IPS-15b (cell line): Measurements from ENCODE around the gene MEG3.

ENCODE experiments used
- H3K27me3 ChIP-seq: one replicate; pipeline ENCODE4 v1.6.1; 2013; ENCODE audit warnings: low read length; ENCODE audit not compliant: control insufficient read depth, insufficient read depth
- H3K36me3 ChIP-seq: one replicate; pipeline ENCODE4 v1.6.1; 2013; ENCODE audit warnings: low read length; ENCODE audit not compliant: control insufficient read depth, insufficient read depth
- H3K4me1 ChIP-seq: one replicate; pipeline ENCODE4 v1.6.1; 2013; ENCODE audit warnings: mild to moderate bottlenecking, low read length; ENCODE audit not compliant: control insufficient read depth, insufficient read depth
- H3K4me3 ChIP-seq: one replicate; pipeline ENCODE4 v1.5.1; 2013; ENCODE audit warnings: low read depth, low read length
- H3K9ac ChIP-seq: one replicate; pipeline ENCODE4 v1.6.1; 2013; ENCODE audit warnings: low read depth, mild to moderate bottlenecking, low read length
- H3K9me3 ChIP-seq: one replicate; pipeline ENCODE4 v1.6.1; 2013; ENCODE audit warnings: mild to moderate bottlenecking, low read length; ENCODE audit not compliant: control insufficient read depth, insufficient read depth

The MEG3 gene

GRCh38 chr14:100857923-100858837 is 32.3 kb downstream of the MEG3 start:
- no peak overlapping the region for H3K9ac ChIP-seq
- H3K4me1 ChIP-seq, result no peaks in the 10 kb centered on the region
- H3K9me3 ChIP-seq, result no peaks in the 10 kb centered on the region
- no peaks in the 10 kb centered on the region for H3K36me3 ChIP-seq
- H3K4me3 ChIP-seq, result no peak overlapping the region
- H3K27me3 ChIP-seq, result no peaks in the 10 kb centered on the region

- H3K4me3 ChIP-seq, result no peak overlapping the region
- H3K36me3 ChIP-seq, result no peaks in the 10 kb centered on the region
- H3K4me1 ChIP-seq, result no peaks in the 10 kb centered on the region
- H3K27me3 ChIP-seq, result no peaks in the 10 kb centered on the region
- no peak overlapping the region for H3K9ac ChIP-seq
- no peaks in the 10 kb centered on the region for H3K9me3 ChIP-seq
These were observed 32.9 kb downstream of the MEG3 start for GRCh38 chr14:100858838-100859220.

GRCh38 chr14:100859781-100860180 is 33.9 kb downstream of the MEG3 start:
- no peaks in the 10 kb centered on the region for H3K9me3 ChIP-seq
- no peaks in the 10 kb centered on the region for H3K36me3 ChIP-seq
- no peaks in the 10 kb centered on the region for H3K27me3 ChIP-seq
- H3K4me1 ChIP-seq, result no peaks in the 10 kb centered on the region
- no peak overlapping the region for H3K9ac ChIP-seq
- H3K4me3 ChIP-seq, result no peak overlapping the region

GRCh38 chr14:100860556-100861187 is 34.8 kb downstream of the MEG3 start:
- Histone ChIP-seq H3K4me3 (no peak overlapping the region), H3K36me3 (no peaks in the 10 kb centered on the region)

GRCh38 chr14:100861188-100861936 is 35.4 kb downstream of the MEG3 start:
- H3K9ac ChIP-seq, result no peak overlapping the region
- no peaks in the 10 kb centered on the region for H3K9me3 ChIP-seq
- no peaks in the 10 kb centered on the region for H3K36me3 ChIP-seq
- H3K4me3 ChIP-seq, result no peak overlapping the region
- H3K4me1 ChIP-seq, result no peaks in the 10 kb centered on the region
- no peaks in the 10 kb centered on the region for H3K27me3 ChIP-seq

More at GRCh38 chr14:100860556-100861187, 34.8 kb downstream of the MEG3 start:
- Histone ChIP-seq H3K9ac (no peak overlapping the region), H3K27me3 (no peaks in the 10 kb centered on the region), H3K4me1 (no peaks in the 10 kb centered on the region), H3K9me3 (no peaks in the 10 kb centered on the region)

GRCh38 chr14:100861937-100862247 is 36.0 kb downstream of the MEG3 start:
- no peaks in the 10 kb centered on the region for H3K9me3 ChIP-seq
- no peak overlapping the region for H3K9ac ChIP-seq
- H3K4me1 ChIP-seq, result no peaks in the 10 kb centered on the region
- H3K27me3 ChIP-seq, result no peaks in the 10 kb centered on the region
- no peak overlapping the region for H3K4me3 ChIP-seq
- no peaks in the 10 kb centered on the region for H3K36me3 ChIP-seq

GRCh38 chr14:100862277-100862676 is 36.4 kb downstream of the MEG3 start:
- H3K4me3 ChIP-seq, result no peak overlapping the region
- no peaks in the 10 kb centered on the region for H3K4me1 ChIP-seq
- no peak overlapping the region for H3K9ac ChIP-seq
- H3K9me3 ChIP-seq, result no peaks in the 10 kb centered on the region
- no peaks in the 10 kb centered on the region for H3K36me3 ChIP-seq
- H3K27me3 ChIP-seq, result no peaks in the 10 kb centered on the region

- Histone ChIP-seq H3K9ac (no peak overlapping the region), H3K4me3 (no peak overlapping the region), H3K27me3 (no peaks in the 10 kb centered on the region), H3K36me3 (no peaks in the 10 kb centered on the region), H3K9me3 (no peaks in the 10 kb centered on the region), H3K4me1 (no peaks in the 10 kb centered on the region)
These were observed 36.9 kb downstream of the MEG3 start for GRCh38 chr14:100862793-100863192.

GRCh38 chr14:100864206-100864605 is 38.3 kb downstream of the MEG3 start:
- H3K9me3 ChIP-seq, result no peaks in the 10 kb centered on the region
- H3K4me1 ChIP-seq, result no peaks in the 10 kb centered on the region
- H3K9ac ChIP-seq, result no peak overlapping the region
- H3K4me3 ChIP-seq, result no peak overlapping the region
- no peaks in the 10 kb centered on the region for H3K36me3 ChIP-seq
- H3K27me3 ChIP-seq, result no peaks in the 10 kb centered on the region

GRCh38 chr14:100864960-100865681 is 39.2 kb downstream of the MEG3 start:
- Histone ChIP-seq H3K36me3 (no peaks in the 10 kb centered on the region), H3K9me3 (no peaks in the 10 kb centered on the region), H3K4me3 (no peak overlapping the region), H3K4me1 (no peaks in the 10 kb centered on the region), H3K27me3 (no peaks in the 10 kb centered on the region), H3K9ac (no peak overlapping the region)
